Stimulated activated CD4-positive, alpha-beta T cell treated with anti-CD3 and anti-CD28 coated beads, Interleukin-1b, Interleukin-23, amount 100 ng/mL, for 1 hour (primary cell): ENCODE data around the gene FAM89B.
"Not testable (repeated sequence)": the region's sequence is repeated elsewhere in the genome, so short reads cannot be mapped to it uniquely, and the experiment has no call there.

Source experiments
- DNase-seq, 2 donors: peaks; one replicate each; pipeline ENCODE4 v3.0.0-alpha.2; 2020; ENCODE audit warnings: low read depth in 2 of 2

The FAM89B gene

GRCh38 chr11:65556470-65557279 is 15.7 kb upstream of the FAM89B start:
- no peak for DNase-seq

GRCh38 chr11:65557280-65558001 is 14.9 kb upstream of the FAM89B start:
- DNase-seq, result no peak

GRCh38 chr11:65558002-65558929 is 14.1 kb upstream of the FAM89B start, which contains the start of gene LTBP3:
Gene LTBP3, minus strand, starts transcription at chr11:65558359. Its CDS starts 400 bp downstream, at chr11:65557959.
- no peak for DNase-seq

- no peak for DNase-seq
Measured at GRCh38 chr11:65558930-65559509, 13.3 kb upstream of the FAM89B start.

GRCh38 chr11:65559535-65559934 is 12.8 kb upstream of the FAM89B start:
- DNase-seq, result no peak

- DNase-seq, result no peak
Measured at GRCh38 chr11:65559951-65560537, 12.3 kb upstream of the FAM89B start.

- DNase-seq, result no peak
Measured at GRCh38 chr11:65560555-65561418, 11.6 kb upstream of the FAM89B start.

GRCh38 chr11:65562020-65562419 is 10.3 kb upstream of the FAM89B start:
- no peak for DNase-seq

GRCh38 chr11:65562788-65563187 is 9.6 kb upstream of the FAM89B start:
- no peak for DNase-seq

- no peak for DNase-seq
Measured at GRCh38 chr11:65563601-65564000, 8.7 kb upstream of the FAM89B start.

GRCh38 chr11:65564879-65565559 is 7.3 kb upstream of the FAM89B start:
- not testable (repeated sequence) for DNase-seq

- no peak for DNase-seq
Measured at GRCh38 chr11:65565624-65566453, 6.5 kb upstream of the FAM89B start.

GRCh38 chr11:65569164-65569972 is 3.0 kb upstream of the FAM89B start:
- no peak for DNase-seq

GRCh38 chr11:65569973-65570918 is 2.1 kb upstream of the FAM89B start, which contains the start of gene ZNRD2:
Gene ZNRD2, plus strand, starts transcription at chr11:65570477. Its CDS starts 15 bp downstream, at chr11:65570492.
- peak; percentile 91 to 95 for DNase-seq

- no peak for DNase-seq
Measured at GRCh38 chr11:65571420-65571819, 918 bp upstream of the FAM89B start.

- no peak for DNase-seq
Measured at GRCh38 chr11:65571940-65572339, 398 bp upstream of the FAM89B start.
